Ascending aorta (tissue), 2 donors: Measurements from ENCODE around the gene EOGT. TPM values are rescaled to one million over a fixed set of nuclear protein-coding genes. Genes with fewer than 3 reads are reported as not detected.

Experiments used
- DNase-seq, 2 donors: peaks; one replicate each; pipeline ENCODE4 v3.0.0-alpha.2; 2019; ENCODE audit warnings: low spot score in 2 of 2
- H3K27ac ChIP-seq, 2 donors: fragments of 200-600 bp; sonication (generic); one replicate each; pipeline ENCODE4 v1.5.1; 2016 to 2017; ENCODE audit warnings: mild to moderate bottlenecking in 1 of 2
- H3K27me3 ChIP-seq: fragments of 200-600 bp; sonication (generic); one replicate; pipeline ENCODE4 v1.5.1; 2017
- H3K36me3 ChIP-seq, 2 donors: fragments of 200-600 bp; sonication (generic); one replicate each; pipeline ENCODE4 v1.5.1; 2016
- H3K4me1 ChIP-seq, 2 donors: fragments of 200-600 bp; sonication (generic); one replicate each; pipeline ENCODE4 v1.5.1; 2016 to 2017; ENCODE audit warnings: mild to moderate bottlenecking in 1 of 2
- H3K4me3 ChIP-seq, 2 donors: fragments of 200-600 bp; sonication (generic); one replicate each; pipeline ENCODE4 v1.5.1; 2016 to 2017; ENCODE audit warnings: mild to moderate bottlenecking in 1 of 2
- H3K9me3 ChIP-seq, 2 donors: fragments of 200-600 bp; sonication (generic); one replicate each; pipeline ENCODE4 v1.5.1; 2016
- CTCF ChIP-seq, 3 experiments: fragments of 200-600 bp in 2 of 3; fragments of 450-650 bp in 1 of 3; sonication (generic) in 2 of 3; IDR thresholded peaks; one replicate each; pipeline ENCODE4 v1.5.1; 2016 to 2019; ENCODE audit warnings: antibody characterized with exemption in 3 of 3, mild to moderate bottlenecking in 1 of 3, moderate library complexity in 1 of 3
- intact Hi-C: fragments of 100-400 bp; cut with DNase I; formaldehyde crosslinking; loops from one replicate; pipeline ENCODE4 v1.15.1; 2023
- total RNA-seq: library from RNA; depleted of rRNA; stranded (reverse); fragments of >200 nt; gene quantifications from one replicate; pipeline ENCODE4 v1.1.0, GENCODE V29; 2016

The EOGT gene
- total RNA-seq, 1 donor from 2014 or later: 50.4 TPM

GRCh38 chr3:68973639-68974038 lies 39.8 kb downstream of the EOGT start:
- no peak for TF ChIP-seq CTCF (IDR thresholded peaks at IDR 0.05)
- intact Hi-C loops: no loop called here
- H3K9me3 ChIP-seq: no peaks in the 10 kb centered on the region
- H3K27me3 ChIP-seq: no peaks in the 10 kb centered on the region
- H3K4me1 ChIP-seq: no peaks in the 10 kb centered on the region
- no peak overlapping the region for H3K27ac ChIP-seq
- H3K4me3 ChIP-seq: no peak overlapping the region
- DNase-seq: no peak
- H3K36me3 ChIP-seq: peaks cover 27 to 33% of the 10 kb centered on the region in 2 donors

- peak in 1 of 2 donors; percentile 65 for DNase-seq
- no peak overlapping the region for H3K27ac ChIP-seq
- no peak overlapping the region for H3K4me3 ChIP-seq
- H3K9me3 ChIP-seq: no peaks in the 10 kb centered on the region
- H3K36me3 ChIP-seq: peaks cover 15 to 21% of the 10 kb centered on the region in 2 donors
- no peaks in the 10 kb centered on the region for H3K4me1 ChIP-seq
- no peaks in the 10 kb centered on the region for H3K27me3 ChIP-seq
- intact Hi-C loops: no loop called here
- TF ChIP-seq CTCF (IDR thresholded peaks at IDR 0.05): peak in 2 of 3 experiments; percentile 57 to 62
Measured at GRCh38 chr3:68972358-68972979, 41.0 kb downstream of the EOGT start.

GRCh38 chr3:68964694-68965093 lies 48.8 kb downstream of the EOGT start:
- intact Hi-C loops: no loop called here
- Histone ChIP-seq H3K4me3 (no peak overlapping the region), H3K27ac (no peak overlapping the region)

GRCh38 chr3:68963891-68964290 lies 49.6 kb downstream of the EOGT start:
- no peak for TF ChIP-seq CTCF (IDR thresholded peaks at IDR 0.05)
- no peaks in the 10 kb centered on the region for H3K36me3 ChIP-seq
- H3K27ac ChIP-seq: no peak overlapping the region
- H3K9me3 ChIP-seq: no peaks in the 10 kb centered on the region
- intact Hi-C loops: no loop called here
- no peak for DNase-seq
- H3K27me3 ChIP-seq: no peaks in the 10 kb centered on the region
- no peak overlapping the region for H3K4me3 ChIP-seq
- H3K4me1 ChIP-seq: no peaks in the 10 kb centered on the region

More at GRCh38 chr3:68964694-68965093, 48.8 kb downstream of the EOGT start:
- no peak for TF ChIP-seq CTCF (IDR thresholded peaks at IDR 0.05)
- DNase-seq: no peak
- Histone ChIP-seq H3K36me3 (no peaks in the 10 kb centered on the region), H3K4me1 (no peaks in the 10 kb centered on the region), H3K27me3 (no peaks in the 10 kb centered on the region), H3K9me3 (no peaks in the 10 kb centered on the region)

- Histone ChIP-seq H3K9me3 (no peaks in the 10 kb centered on the region), H3K27ac (no peak overlapping the region), H3K4me3 (no peak overlapping the region), H3K36me3 (no peaks in the 10 kb centered on the region), H3K4me1 (no peaks in the 10 kb centered on the region), H3K27me3 (no peaks in the 10 kb centered on the region)
- intact Hi-C loops: no loop called here
- no peak for DNase-seq
- TF ChIP-seq CTCF (IDR thresholded peaks at IDR 0.05): no peak
Measured at GRCh38 chr3:68963376-68963775, 50.1 kb downstream of the EOGT start.

- Histone ChIP-seq H3K27me3 (no peaks in the 10 kb centered on the region), H3K4me3 (no peak overlapping the region), H3K9me3 (no peaks in the 10 kb centered on the region), H3K36me3 (no peaks in the 10 kb centered on the region), H3K27ac (no peak overlapping the region), H3K4me1 (no peaks in the 10 kb centered on the region)
- no peak for TF ChIP-seq CTCF (IDR thresholded peaks at IDR 0.05)
- DNase-seq: no peak
- intact Hi-C loops: no loop called here
Measured at GRCh38 chr3:68958932-68959331, 54.6 kb downstream of the EOGT start.
